Measurements from ENCODE around the gene AGER. TPM values are rescaled to one million over a fixed set of nuclear protein-coding genes. Genes with fewer than 3 reads are reported as not detected.
"Not testable (repeated sequence)": the region's sequence is repeated elsewhere in the genome, so short reads cannot be mapped to it uniquely, and the experiment has no call there.

AGER gene
- polyA plus RNA-seq, 1 experiment = 2.4 TPM

GRCh38 chr6:32215617-32216016 lies 31.6 kb upstream of the AGER start:
- H3K27me3 ChIP-seq (ENCODE audit: control insufficient read depth, insufficient read depth, low read length) = peaks cover 22% of the 10 kb centered on the region
- ChIA-PET CTCF (no interaction called here), POLR2A (interaction anchor here (0.6 kb wide), 1 partner anchor 9 kb away, joined by 3 read pairs; no protein-coding TSS in a partner anchor)
- TF ChIP-seq, protein P1, sequence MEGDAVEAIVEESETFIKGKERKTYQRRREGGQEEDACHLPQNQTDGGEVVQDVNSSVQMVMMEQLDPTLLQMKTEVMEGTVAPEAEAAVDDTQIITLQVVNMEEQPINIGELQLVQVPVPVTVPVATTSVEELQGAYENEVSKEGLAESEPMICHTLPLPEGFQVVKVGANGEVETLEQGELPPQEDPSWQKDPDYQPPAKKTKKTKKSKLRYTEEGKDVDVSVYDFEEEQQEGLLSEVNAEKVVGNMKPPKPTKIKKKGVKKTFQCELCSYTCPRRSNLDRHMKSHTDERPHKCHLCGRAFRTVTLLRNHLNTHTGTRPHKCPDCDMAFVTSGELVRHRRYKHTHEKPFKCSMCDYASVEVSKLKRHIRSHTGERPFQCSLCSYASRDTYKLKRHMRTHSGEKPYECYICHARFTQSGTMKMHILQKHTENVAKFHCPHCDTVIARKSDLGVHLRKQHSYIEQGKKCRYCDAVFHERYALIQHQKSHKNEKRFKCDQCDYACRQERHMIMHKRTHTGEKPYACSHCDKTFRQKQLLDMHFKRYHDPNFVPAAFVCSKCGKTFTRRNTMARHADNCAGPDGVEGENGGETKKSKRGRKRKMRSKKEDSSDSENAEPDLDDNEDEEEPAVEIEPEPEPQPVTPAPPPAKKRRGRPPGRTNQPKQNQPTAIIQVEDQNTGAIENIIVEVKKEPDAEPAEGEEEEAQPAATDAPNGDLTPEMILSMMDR (IDR thresholded peaks at IDR 0.05; ENCODE audit: low read depth, low read length) = no peak
- no peak overlapping the region for H3K4me3 ChIP-seq (ENCODE audit: low read depth, low read length)
- H3K9me3 ChIP-seq (ENCODE audit: control insufficient read depth, insufficient read depth, low read length) = no peaks in the 10 kb centered on the region
- no peak overlapping the region for H3K27ac ChIP-seq (ENCODE audit: low read depth, low read length)
- no peak for DNase-seq (ENCODE audit: low read depth, low spot score)

DNA sequence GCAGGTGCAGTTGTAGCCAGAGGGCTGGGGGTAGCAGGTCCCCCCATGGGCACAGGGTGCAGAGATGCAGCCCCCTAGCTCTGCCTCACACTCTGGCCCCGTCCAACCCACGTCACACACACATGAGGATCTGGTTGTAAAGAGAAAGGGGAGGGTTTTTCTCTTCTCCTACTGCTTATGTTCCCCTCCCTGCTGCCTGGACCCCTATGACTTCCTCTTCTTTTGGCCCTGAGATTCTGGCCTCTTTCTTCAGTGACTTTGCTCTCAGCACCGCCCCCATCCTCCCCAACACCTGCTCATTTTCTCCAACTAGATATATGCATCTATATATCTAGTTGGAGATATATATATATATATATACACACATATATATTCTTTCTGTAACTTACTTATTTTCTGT lies 30.1 kb upstream of the AGER start:
- no peak for DNase-seq (ENCODE audit: low read depth, low spot score)
- Histone ChIP-seq H3K27me3 (ENCODE audit: control insufficient read depth, insufficient read depth, low read length) (peaks cover 16% of the 10 kb centered on the region), H3K4me3 (ENCODE audit: low read depth, low read length) (no peak overlapping the region), H3K9me3 (ENCODE audit: control insufficient read depth, insufficient read depth, low read length) (no peaks in the 10 kb centered on the region), H3K27ac (ENCODE audit: low read depth, low read length) (no peak overlapping the region)
- TF ChIP-seq, protein P1 (IDR thresholded peaks at IDR 0.05; ENCODE audit: low read depth, low read length) = no peak
- POLR2A ChIA-PET = no interaction called here
- CTCF ChIA-PET = no interaction called here

DNA sequence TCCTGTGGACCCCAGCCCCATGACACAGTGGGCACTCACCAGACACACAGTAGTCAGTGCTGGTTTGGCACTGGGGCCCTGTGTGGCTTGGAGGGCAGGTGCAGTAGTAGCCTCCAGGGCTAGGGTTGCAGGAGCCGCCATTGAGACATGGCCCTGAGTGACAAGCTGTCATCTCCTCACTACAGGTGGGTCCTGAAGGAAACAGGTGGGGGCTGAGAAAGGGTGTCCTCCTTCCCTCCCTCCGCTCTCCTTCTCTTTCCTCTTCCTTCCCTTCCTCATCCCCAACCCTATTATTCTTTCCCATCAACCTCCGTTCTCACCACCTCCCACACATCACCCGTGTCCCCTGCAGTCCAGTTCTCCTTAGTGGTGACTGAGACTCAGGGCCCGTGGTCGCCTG lies 29.6 kb upstream of the AGER start:
- DNase-seq (ENCODE audit: low read depth, low spot score) = no peak
- peaks cover 11% of the 10 kb centered on the region for H3K27me3 ChIP-seq (ENCODE audit: control insufficient read depth, insufficient read depth, low read length)
- CTCF ChIA-PET = no interaction called here
- TF ChIP-seq, protein P1 (IDR thresholded peaks at IDR 0.05; ENCODE audit: low read depth, low read length) = no peak
- POLR2A ChIA-PET = no interaction called here
- H3K4me3 ChIP-seq (ENCODE audit: low read depth, low read length) = no peak overlapping the region
- H3K27ac ChIP-seq (ENCODE audit: low read depth, low read length) = no peak overlapping the region
- no peaks in the 10 kb centered on the region for H3K9me3 ChIP-seq (ENCODE audit: control insufficient read depth, insufficient read depth, low read length)

GRCh38 chr6:32212076-32212760 lies 28.2 kb upstream of the AGER start:
- TF ChIP-seq, protein P1 (IDR thresholded peaks at IDR 0.05; ENCODE audit: low read depth, low read length) = no peak
- no peak overlapping the region for H3K27ac ChIP-seq (ENCODE audit: low read depth, low read length)
- ChIA-PET CTCF (no interaction called here), POLR2A (no interaction called here)
- no peak overlapping the region for H3K4me3 ChIP-seq (ENCODE audit: low read depth, low read length)
- peaks cover 3% of the 10 kb centered on the region for H3K27me3 ChIP-seq (ENCODE audit: control insufficient read depth, insufficient read depth, low read length)
- H3K9me3 ChIP-seq (ENCODE audit: control insufficient read depth, insufficient read depth, low read length) = no peaks in the 10 kb centered on the region
- no peak for DNase-seq (ENCODE audit: low read depth, low spot score)

- CTCF ChIA-PET; DNase-seq (ENCODE audit: low read depth, low spot score); H3K27me3 ChIP-seq (ENCODE audit: control insufficient read depth, insufficient read depth, low read length); H3K27ac ChIP-seq (ENCODE audit: low read depth, low read length); H3K9me3 ChIP-seq (ENCODE audit: control insufficient read depth, insufficient read depth, low read length); H3K4me3 ChIP-seq (ENCODE audit: low read depth, low read length); POLR2A ChIA-PET: not testable (repeated sequence)
Observed at GRCh38 chr6:32211432-32211831, 27.4 kb upstream of the AGER start.
